ENCODE data around the gene HOXB4.

Gene HOXB4

GRCh38 chr17:48589831-48590606 lies 11.9 kb upstream of the HOXB4 start, which contains the start of gene HOXB3:
TSS of gene HOXB3 (minus strand) at chr17:48590241. CDS start at chr17:48552474, 37,767 bp downstream.
- peak in 1 of 4 experiments; percentile 14 for DNase-seq

DNA sequence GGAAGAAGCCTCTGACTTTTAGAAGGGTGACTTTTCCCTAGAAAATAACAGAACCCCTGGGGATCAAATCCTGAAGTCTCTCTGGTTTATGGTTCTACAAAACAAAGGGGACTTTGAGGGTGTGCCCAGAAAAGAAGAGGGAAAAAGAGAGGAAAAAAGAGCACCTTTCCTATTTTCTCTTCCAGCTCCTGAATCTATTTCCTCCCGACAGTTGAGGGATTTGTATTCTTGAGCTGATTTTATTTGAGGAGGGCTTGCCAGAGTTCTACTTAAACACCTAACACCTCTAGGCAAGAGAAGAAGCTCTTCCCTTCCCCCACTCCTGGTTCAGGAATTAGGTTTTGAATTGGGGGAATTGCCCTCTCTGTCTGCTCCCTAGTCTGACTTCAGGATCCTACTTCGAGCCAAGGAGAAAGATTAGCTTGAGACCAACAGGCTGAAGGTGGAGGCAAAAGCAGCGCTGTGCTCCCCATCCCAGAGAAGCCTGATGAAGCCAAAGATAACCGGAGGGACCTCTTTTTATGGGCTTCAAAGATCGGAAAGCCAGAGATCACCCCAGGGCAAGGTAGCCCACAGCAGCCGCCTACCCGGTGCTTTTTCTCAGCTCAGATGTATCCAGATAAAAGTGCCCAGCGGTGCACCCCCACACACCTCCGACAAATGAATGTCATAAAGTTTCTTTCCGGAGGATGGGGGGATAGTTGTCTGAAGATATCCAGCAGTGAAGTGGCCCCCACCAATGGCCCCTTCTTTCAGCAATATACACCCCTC lies 11.1 kb upstream of the HOXB4 start:
- no peak for DNase-seq

- no peak for DNase-seq
Measured at GRCh38 chr17:48588528-48588927, 10.4 kb upstream of the HOXB4 start.

- no peak for DNase-seq
Measured at GRCh38 chr17:48588074-48588415, 9.9 kb upstream of the HOXB4 start.

- DNase-seq = peak in 3 of 4 experiments; percentile 47 to 60 (median 54)
Measured at GRCh38 chr17:48587276-48588073, 9.3 kb upstream of the HOXB4 start.

DNA sequence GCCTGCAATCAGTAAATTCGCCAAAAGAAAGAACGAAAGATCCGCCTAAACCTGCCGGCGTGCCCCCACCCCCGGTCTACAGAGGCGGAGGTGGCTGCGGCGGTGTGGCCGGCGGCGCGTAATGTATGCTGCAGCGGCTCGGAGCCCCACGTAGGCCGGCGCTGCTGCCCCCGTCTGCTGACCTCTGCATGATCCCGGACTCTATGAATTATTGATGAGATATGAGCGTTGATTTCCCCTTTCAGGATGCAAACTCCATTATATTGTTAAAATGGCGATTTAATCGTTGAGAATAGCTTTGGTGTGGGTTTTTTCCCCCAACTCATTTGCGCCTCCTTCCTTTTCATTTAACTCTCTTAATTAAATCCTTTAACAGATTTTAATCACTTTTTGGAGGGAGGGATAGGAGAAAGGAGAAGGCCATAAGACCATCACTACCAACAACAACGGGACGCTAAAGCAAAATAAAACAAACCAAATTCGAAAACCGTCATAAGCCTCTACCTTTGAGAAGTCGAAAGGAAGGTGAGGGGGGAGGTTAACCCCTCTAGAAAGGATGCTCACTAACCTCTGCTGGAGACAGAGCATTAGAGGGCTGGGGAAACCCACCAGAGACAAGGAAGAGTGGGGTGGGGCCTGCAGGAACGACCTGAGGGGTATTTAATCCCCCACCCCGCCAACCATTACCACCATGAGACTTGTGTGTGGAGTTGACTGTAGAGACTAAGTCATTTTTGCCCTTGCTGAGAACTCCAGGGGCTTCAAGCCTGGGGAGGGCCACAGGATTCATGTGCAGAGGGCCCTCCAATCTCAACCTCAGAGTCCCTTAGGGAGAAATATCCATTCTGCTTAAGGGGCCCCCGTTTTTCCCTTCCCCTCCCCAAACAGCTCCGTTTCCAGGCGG lies 8.5 kb upstream of the HOXB4 start:
- DNase-seq = peak in 3 of 4 experiments; percentile 16 to 45 (median 35)

DNA sequence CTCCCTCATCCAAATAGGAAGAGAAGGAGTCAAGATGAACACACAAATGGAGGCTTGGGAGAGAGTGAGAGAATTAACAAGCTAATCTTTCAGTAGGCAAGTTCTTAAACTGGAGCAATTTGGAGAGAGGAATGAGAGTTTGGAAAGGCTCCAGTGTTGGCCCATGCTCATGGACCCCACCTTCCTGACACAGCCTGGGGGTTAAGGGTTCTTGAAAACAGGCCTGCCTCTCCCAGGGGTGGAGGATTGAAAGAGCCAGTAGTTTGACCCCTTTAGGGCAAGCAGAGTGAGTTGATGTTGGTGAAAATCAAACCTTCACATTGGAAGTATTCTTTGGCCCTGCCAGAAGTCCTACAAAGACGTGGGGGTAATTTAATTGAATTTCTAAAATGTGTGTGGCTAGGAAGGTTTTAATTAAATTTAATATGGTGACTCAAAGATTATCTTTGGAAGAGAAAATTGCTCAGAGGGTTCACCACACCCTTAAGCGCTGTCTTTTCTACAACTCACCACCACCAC lies 6.1 kb upstream of the HOXB4 start:
- no peak for DNase-seq

DNA sequence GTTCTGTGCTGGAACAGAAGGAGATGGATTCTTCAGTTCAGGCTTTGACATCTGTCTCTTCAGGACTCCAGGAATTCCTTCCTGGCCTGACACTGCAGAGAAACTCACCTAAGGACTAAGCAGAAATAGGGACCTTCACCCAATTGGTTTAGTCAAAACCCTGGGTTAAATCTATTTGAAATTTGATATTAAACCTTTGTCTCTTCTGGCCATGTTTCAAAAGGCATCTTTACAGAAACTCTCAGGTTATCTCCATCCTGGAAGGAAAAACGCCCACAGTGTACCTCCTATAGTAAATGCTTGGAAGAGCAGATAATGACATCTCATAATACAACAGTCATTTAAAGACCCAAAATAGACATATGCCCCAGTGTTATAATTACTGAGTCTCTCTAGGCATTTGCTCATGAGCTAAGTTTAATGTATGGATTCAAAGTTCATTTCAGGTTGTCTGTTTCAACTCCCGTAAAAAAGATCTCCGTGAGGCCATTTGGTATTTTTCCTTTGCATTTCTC lies 5.6 kb upstream of the HOXB4 start:
- no peak for DNase-seq

DNA sequence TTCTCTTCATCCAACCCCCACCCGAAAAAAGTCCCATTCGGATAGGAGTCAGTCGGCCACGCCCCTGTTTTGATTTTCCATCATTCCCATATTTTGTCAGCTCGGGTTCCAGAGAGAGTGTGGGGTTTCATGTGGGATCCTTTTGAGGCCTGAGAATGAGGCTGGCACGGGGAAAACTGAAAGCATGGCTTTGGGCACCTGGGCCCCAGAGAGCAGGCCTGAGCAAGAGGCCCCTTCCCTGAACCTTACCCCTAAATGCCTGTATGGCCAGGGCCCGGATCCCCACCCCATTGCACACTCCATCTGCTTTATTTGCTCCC lies 4.6 kb upstream of the HOXB4 start:
- no peak for DNase-seq

- peak in 2 of 4 experiments; percentile 23 to 31 for DNase-seq
Measured at GRCh38 chr17:48579760-48580554, 1.8 kb upstream of the HOXB4 start.

DNA sequence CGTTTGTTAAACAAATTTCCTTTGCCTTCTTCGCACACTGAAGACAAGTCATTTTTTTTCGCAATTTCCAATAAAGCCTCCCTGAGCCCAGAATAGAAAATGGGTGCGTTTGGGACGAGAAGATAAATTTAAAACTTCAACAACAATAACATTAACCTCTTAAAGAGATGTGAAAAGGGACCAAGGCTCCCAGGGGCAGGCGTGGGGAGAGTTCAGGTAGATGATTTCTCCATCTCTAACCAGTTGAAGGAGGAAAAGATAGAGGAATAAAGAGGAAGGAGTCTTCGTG lies 1.3 kb upstream of the HOXB4 start:
- no peak for DNase-seq

- no peak for DNase-seq
Measured at GRCh38 chr17:48578616-48579470, 693 bp upstream of the HOXB4 start.

GRCh38 chr17:48577330-48577945 lies 712 bp downstream of the HOXB4 start:
- no peak for DNase-seq

GRCh38 chr17:48576479-48577309 lies 1.5 kb downstream of the HOXB4 start:
- DNase-seq = no peak

- DNase-seq = no peak
Measured at GRCh38 chr17:48575673-48576478, 2.3 kb downstream of the HOXB4 start.

DNA sequence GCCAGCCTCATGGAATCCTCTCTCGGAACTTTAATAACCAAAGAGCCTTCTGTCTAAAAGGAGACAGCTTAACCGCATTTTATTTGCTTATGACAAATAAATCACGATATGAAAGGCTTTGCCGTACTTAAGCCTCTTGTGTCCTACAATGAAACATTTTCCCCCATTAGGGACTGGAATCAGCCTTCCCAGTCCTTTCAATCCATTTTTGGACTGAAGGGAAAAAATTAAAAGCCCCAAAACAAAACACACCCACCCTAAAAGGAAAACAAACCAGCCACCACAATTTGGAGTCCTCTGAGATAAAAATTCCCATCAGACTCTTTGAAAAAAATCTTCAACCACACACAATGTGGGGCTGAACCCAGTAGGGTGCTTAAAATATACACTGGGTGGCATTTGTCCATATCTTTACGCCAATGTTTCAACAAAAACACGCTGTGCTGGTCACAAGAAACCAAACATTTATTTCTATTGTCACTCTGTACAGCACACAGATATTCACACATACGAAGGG lies 3.0 kb downstream of the HOXB4 start:
- DNase-seq = no peak

- no peak for DNase-seq
Measured at GRCh38 chr17:48574505-48575065, 3.6 kb downstream of the HOXB4 start.

All from suppressor macrophage (primary cell).